ENCODE results near the gene PGAM1.
"Not testable (repeated sequence)": the region's sequence is repeated elsewhere in the genome, so short reads cannot be mapped to it uniquely, and the experiment has no call there.

Gene PGAM1

GRCh38 chr10:97474918-97475317, 48.9 kb downstream of the PGAM1 start:
- H2AFZ ChIP-seq (ENCODE audit: low read length): no peak overlapping the region
- no peak overlapping the region for H3K23ac ChIP-seq (ENCODE audit: low read depth, low read length, poor library complexity)
- H2BK12ac ChIP-seq (ENCODE audit: low read length): no peak overlapping the region
- H2BK5ac ChIP-seq (ENCODE audit: low read length): no peak overlapping the region
- WGBS, 2 donors (ENCODE audit: extremely low coverage in 2 of 2, insufficient read length in 2 of 2, insufficient replicate concordance in 1 of 2): no CpG with 5 or more reads among the region's 4 CpGs
- no peak overlapping the region for H3K18ac ChIP-seq (ENCODE audit: low read length)
- no peak overlapping the region for H2BK120ac ChIP-seq (ENCODE audit: low read depth, low read length)
- H3K79me1 ChIP-seq (ENCODE audit: low read depth, low read length): peaks cover 5% of the 10 kb centered on the region
- no peaks in the 10 kb centered on the region for H3K4me1 ChIP-seq (ENCODE audit: control insufficient read depth in 2 of 2, insufficient read depth in 1 of 2, low read depth in 1 of 2, low read length in 2 of 2)
- H3K4me2 ChIP-seq (ENCODE audit: insufficient read depth, low read length, poor library complexity, severe bottlenecking): no peak overlapping the region
- H3K4me3 ChIP-seq (ENCODE audit: low read length in 2 of 2): no peak overlapping the region
- H3K36me3 ChIP-seq (replicated peaks in 1 of 2; ENCODE audit: control insufficient read depth in 2 of 2, insufficient read depth in 2 of 2, low read length in 2 of 2): peaks cover 35 to 98% of the 10 kb centered on the region in 2 donors
- no peak overlapping the region for H4K91ac ChIP-seq (ENCODE audit: low read depth, low read length, poor library complexity)
- DNase-seq (ENCODE audit: low spot score): no peak
- no peaks in the 10 kb centered on the region for H3K27me3 ChIP-seq (ENCODE audit: control insufficient read depth in 3 of 3, insufficient read depth in 3 of 3, low read depth in 1 of 3, low read length in 3 of 3)
- H4K8ac ChIP-seq (ENCODE audit: low read depth, low read length): no peak overlapping the region
- no peak overlapping the region for H3K4ac ChIP-seq (ENCODE audit: low read length)
- no peaks in the 10 kb centered on the region for H3K9me3 ChIP-seq (replicated peaks in 1 of 2; ENCODE audit: control insufficient read depth in 2 of 2, insufficient read depth in 1 of 2, low read depth in 1 of 2, low read length in 2 of 2)
- no peak overlapping the region for H3K9ac ChIP-seq (ENCODE audit: low read depth, low read length, poor library complexity)
- no peak overlapping the region for H3K27ac ChIP-seq (replicated peaks; ENCODE audit: low read length)
- H2AK5ac ChIP-seq (ENCODE audit: low read depth, low read length): no peak overlapping the region
- no peak overlapping the region for H3K14ac ChIP-seq (ENCODE audit: low read length)
- H2BK15ac ChIP-seq (ENCODE audit: low read length): no peak overlapping the region

- Histone ChIP-seq H3K23ac (ENCODE audit: low read depth, low read length, poor library complexity) (no peak overlapping the region), H3K4me3 (ENCODE audit: low read length in 2 of 2) (no peak overlapping the region), H3K9me3 (replicated peaks in 1 of 2; ENCODE audit: control insufficient read depth in 2 of 2, insufficient read depth in 1 of 2, low read depth in 1 of 2, low read length in 2 of 2) (no peaks in the 10 kb centered on the region), H2BK120ac (ENCODE audit: low read depth, low read length) (no peak overlapping the region), H3K27me3 (ENCODE audit: control insufficient read depth in 3 of 3, insufficient read depth in 3 of 3, low read depth in 1 of 3, low read length in 3 of 3) (no peaks in the 10 kb centered on the region), H2BK12ac (ENCODE audit: low read length) (no peak overlapping the region), H2BK15ac (ENCODE audit: low read length) (no peak overlapping the region), H3K36me3 (replicated peaks in 1 of 2; ENCODE audit: control insufficient read depth in 2 of 2, insufficient read depth in 2 of 2, low read length in 2 of 2) (peaks cover 29 to 98% of the 10 kb centered on the region in 2 donors), H2AK5ac (ENCODE audit: low read depth, low read length) (no peak overlapping the region), H3K18ac (ENCODE audit: low read length) (no peak overlapping the region), H3K4me1 (ENCODE audit: control insufficient read depth in 2 of 2, insufficient read depth in 1 of 2, low read depth in 1 of 2, low read length in 2 of 2) (no peaks in the 10 kb centered on the region), H2BK5ac (ENCODE audit: low read length) (no peak overlapping the region), H2AFZ (ENCODE audit: low read length) (no peak overlapping the region), H4K91ac (ENCODE audit: low read depth, low read length, poor library complexity) (no peak overlapping the region), H3K4me2 (ENCODE audit: insufficient read depth, low read length, poor library complexity, severe bottlenecking) (no peak overlapping the region), H3K79me1 (ENCODE audit: low read depth, low read length) (peaks cover 5% of the 10 kb centered on the region), H3K27ac (replicated peaks; ENCODE audit: low read length) (no peak overlapping the region), H3K14ac (ENCODE audit: low read length) (no peak overlapping the region), H3K4ac (ENCODE audit: low read length) (no peak overlapping the region), H3K9ac (ENCODE audit: low read depth, low read length, poor library complexity) (no peak overlapping the region), H4K8ac (ENCODE audit: low read depth, low read length) (no peak overlapping the region)
- no CpG with 5 or more reads among the region's 2 CpGs for WGBS, 2 donors (ENCODE audit: extremely low coverage in 2 of 2, insufficient read length in 2 of 2, insufficient replicate concordance in 1 of 2)
- no peak for DNase-seq (ENCODE audit: low spot score)
These were observed 50.1 kb downstream of the PGAM1 start for GRCh38 chr10:97475936-97476594.

DNA sequence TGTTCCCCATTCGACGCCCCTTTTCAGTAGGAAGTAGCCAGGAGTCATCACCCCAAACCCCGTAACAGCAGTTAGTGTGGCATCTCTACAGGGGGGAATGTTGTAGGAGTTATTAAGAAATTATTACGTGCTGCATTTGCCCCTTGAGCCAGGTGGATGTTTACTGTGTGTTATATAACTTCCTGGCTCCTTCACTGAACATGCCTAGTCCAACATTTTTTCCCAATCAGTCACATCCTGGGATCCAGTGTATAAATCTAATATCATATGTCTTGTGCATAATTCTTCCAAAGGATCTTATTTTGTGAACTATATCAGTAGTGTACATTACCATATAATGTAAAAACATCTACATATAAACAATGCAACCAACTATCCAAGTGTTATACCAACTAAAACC, 53.4 kb downstream of the PGAM1 start:
- H3K36me3 ChIP-seq (replicated peaks in 1 of 2; ENCODE audit: control insufficient read depth in 2 of 2, insufficient read depth in 2 of 2, low read length in 2 of 2): peaks cover 24 to 93% of the 10 kb centered on the region in 2 donors
- not testable (repeated sequence) for H2BK12ac ChIP-seq (ENCODE audit: low read length); H2AK5ac ChIP-seq (ENCODE audit: low read depth, low read length); H2BK120ac ChIP-seq (ENCODE audit: low read depth, low read length); H3K9me3 ChIP-seq (replicated peaks in 1 of 2; ENCODE audit: control insufficient read depth in 2 of 2, insufficient read depth in 1 of 2, low read depth in 1 of 2, low read length in 2 of 2); H4K91ac ChIP-seq (ENCODE audit: low read depth, low read length, poor library complexity); H2BK5ac ChIP-seq (ENCODE audit: low read length); H3K4me2 ChIP-seq (ENCODE audit: insufficient read depth, low read length, poor library complexity, severe bottlenecking); H3K14ac ChIP-seq (ENCODE audit: low read length); H3K79me1 ChIP-seq (ENCODE audit: low read depth, low read length); H3K4me1 ChIP-seq (ENCODE audit: control insufficient read depth in 2 of 2, insufficient read depth in 1 of 2, low read depth in 1 of 2, low read length in 2 of 2); H2AFZ ChIP-seq (ENCODE audit: low read length); H3K18ac ChIP-seq (ENCODE audit: low read length); H3K27ac ChIP-seq (replicated peaks; ENCODE audit: low read length); H3K27me3 ChIP-seq (ENCODE audit: control insufficient read depth in 3 of 3, insufficient read depth in 3 of 3, low read depth in 1 of 3, low read length in 3 of 3); H4K8ac ChIP-seq (ENCODE audit: low read depth, low read length); H3K4ac ChIP-seq (ENCODE audit: low read length); DNase-seq (ENCODE audit: low spot score); H3K4me3 ChIP-seq (ENCODE audit: low read length in 2 of 2); H3K23ac ChIP-seq (ENCODE audit: low read depth, low read length, poor library complexity); H2BK15ac ChIP-seq (ENCODE audit: low read length); H3K9ac ChIP-seq (ENCODE audit: low read depth, low read length, poor library complexity)
- no CpG with 5 or more reads among the region's 4 CpGs for WGBS, 2 donors (ENCODE audit: extremely low coverage in 2 of 2, insufficient read length in 2 of 2, insufficient replicate concordance in 1 of 2)

- no CpG with 5 or more reads among the region's 9 CpGs for WGBS, 2 donors (ENCODE audit: extremely low coverage in 2 of 2, insufficient read length in 2 of 2, insufficient replicate concordance in 1 of 2)
- no peak overlapping the region for H4K8ac ChIP-seq (ENCODE audit: low read depth, low read length)
- H2BK12ac ChIP-seq (ENCODE audit: low read length): no peak overlapping the region
- peaks cover 5% of the 10 kb centered on the region for H3K79me1 ChIP-seq (ENCODE audit: low read depth, low read length)
- no peaks in the 10 kb centered on the region for H3K4me1 ChIP-seq (ENCODE audit: control insufficient read depth in 2 of 2, insufficient read depth in 1 of 2, low read depth in 1 of 2, low read length in 2 of 2)
- H3K18ac ChIP-seq (ENCODE audit: low read length): no peak overlapping the region
- no peak overlapping the region for H3K27ac ChIP-seq (replicated peaks; ENCODE audit: low read length)
- DNase-seq (ENCODE audit: low spot score): peak; percentile 32
- H2BK120ac ChIP-seq (ENCODE audit: low read depth, low read length): no peak overlapping the region
- peaks cover 24 to 91% of the 10 kb centered on the region in 2 donors for H3K36me3 ChIP-seq (replicated peaks in 1 of 2; ENCODE audit: control insufficient read depth in 2 of 2, insufficient read depth in 2 of 2, low read length in 2 of 2)
- H3K4me2 ChIP-seq (ENCODE audit: insufficient read depth, low read length, poor library complexity, severe bottlenecking): no peak overlapping the region
- H3K23ac ChIP-seq (ENCODE audit: low read depth, low read length, poor library complexity): no peak overlapping the region
- no peak overlapping the region for H3K14ac ChIP-seq (ENCODE audit: low read length)
- H3K27me3 ChIP-seq (ENCODE audit: control insufficient read depth in 3 of 3, insufficient read depth in 3 of 3, low read depth in 1 of 3, low read length in 3 of 3): no peaks in the 10 kb centered on the region
- no peak overlapping the region for H2AK5ac ChIP-seq (ENCODE audit: low read depth, low read length)
- H2BK5ac ChIP-seq (ENCODE audit: low read length): no peak overlapping the region
- no peak overlapping the region for H2BK15ac ChIP-seq (ENCODE audit: low read length)
- no peak overlapping the region for H3K9ac ChIP-seq (ENCODE audit: low read depth, low read length, poor library complexity)
- H3K4me3 ChIP-seq (ENCODE audit: low read length in 2 of 2): no peak overlapping the region
- H3K9me3 ChIP-seq (replicated peaks in 1 of 2; ENCODE audit: control insufficient read depth in 2 of 2, insufficient read depth in 1 of 2, low read depth in 1 of 2, low read length in 2 of 2): no peaks in the 10 kb centered on the region
- H2AFZ ChIP-seq (ENCODE audit: low read length): no peak overlapping the region
- H3K4ac ChIP-seq (ENCODE audit: low read length): no peak overlapping the region
- H4K91ac ChIP-seq (ENCODE audit: low read depth, low read length, poor library complexity): no peak overlapping the region
These were observed 53.9 kb downstream of the PGAM1 start for GRCh38 chr10:97479939-97480338.

All from neuronal stem cell (in vitro differentiated cells).